A549 (cell line): ENCODE measurements around the gene HTRA2. TPM values are rescaled to one million over a fixed set of nuclear protein-coding genes. Genes with fewer than 3 reads are reported as not detected.

Experiments
- ATAC-seq, 2 experiments: fragments of 200-7000 bp in 1 of 2; fragments of >200 bp in 1 of 2; cut with Nextera tagmentation in 1 of 2; cut with Tn5 transposase in 1 of 2; 3 replicates each; pipeline versions ENCODE4 v1.8.0 to v1.9.1; 2018 to 2020; ENCODE audit warnings: mild to moderate bottlenecking in 1 of 2, moderate library complexity in 1 of 2
- CTCF ChIA-PET: fragments of 300-600 bp; sonication (Branson Sonifier 250); formaldehyde crosslinking; extraction: SDS; loops from one replicate; lab custom pipeline; 2021; ENCODE audit warnings: antibody characterized with exemption, inconsistent platforms; lab: Yijun Ruan, JAX
- POLR2A ChIA-PET: fragments of 350-600 bp; formaldehyde crosslinking; extraction: SDS; loops from one replicate; lab custom pipeline; 2021; ENCODE audit warnings: antibody characterized with exemption, inconsistent platforms; lab: Yijun Ruan, JAX
- DNase-seq, 2 experiments: peaks; one replicate each; pipeline versions ENCODE4 v3.0.0 to v3.0.0-alpha.2; 2011 to 2016; ENCODE audit warnings: low read depth in 1 of 2, low spot score in 1 of 2
- FAIRE-seq: peaks from 2 replicates; lab custom pipeline; 2011; peaks lifted over from hg19 to GRCh38; lab: Jason Lieb, UNC
- H3K27ac ChIP-seq, 2 experiments: fragments of >200 bp; sonication (Bioruptor Twin); formaldehyde crosslinking; 3 replicates each; pipeline ENCODE4 v1.5.1; 2016 to 2017
- H3K4me1 ChIP-seq: fragments of >200 bp; sonication (Bioruptor Twin); formaldehyde crosslinking; 3 replicates; pipeline ENCODE4 v1.6.1; 2016
- H3K4me2 ChIP-seq: fragments of >200 bp; sonication (Bioruptor Twin); formaldehyde crosslinking; 3 replicates; pipeline ENCODE4 v1.6.1; 2016
- H3K4me3 ChIP-seq: fragments of >200 bp; sonication (Bioruptor Twin); formaldehyde crosslinking; 3 replicates; pipeline ENCODE4 v1.5.1; 2016
- H3K9me3 ChIP-seq: fragments of >200 bp; sonication (Bioruptor Twin); formaldehyde crosslinking; 3 replicates; pipeline ENCODE4 v1.6.1; 2016
- BCL3 ChIP-seq: fragments of >200 bp; sonication (Bioruptor Twin); formaldehyde crosslinking; IDR thresholded peaks from 3 replicates; pipeline ENCODE4 v1.6.1; 2016
- BHLHE40 ChIP-seq: IDR thresholded peaks from 2 replicates; pipeline ENCODE4 v1.6.1; 2012; ENCODE audit warnings: low read depth, low read length, inconsistent platforms
- CHD2 ChIP-seq: fragments of 150-350 bp; IDR thresholded peaks from 2 replicates; pipeline ENCODE4 v1.6.1; 2014; ENCODE audit warnings: low read length; ENCODE audit not compliant: partially characterized antibody
- CHD4 ChIP-seq: fragments of 200-600 bp; sonication (generic); IDR thresholded peaks from 2 replicates; pipeline ENCODE4 v1.6.1; 2016; ENCODE audit warnings: antibody characterized with exemption, mild to moderate bottlenecking, borderline replicate concordance
- E2F6 ChIP-seq: IDR thresholded peaks from 2 replicates; pipeline ENCODE4 v1.6.1; 2012; ENCODE audit warnings: low read depth, borderline replicate concordance
- EHMT2 ChIP-seq: fragments of 200-600 bp; sonication (generic); IDR thresholded peaks from 2 replicates; pipeline ENCODE4 v1.6.1; 2016; ENCODE audit warnings: antibody characterized with exemption, low read depth, mild to moderate bottlenecking, moderate library complexity
- ELK1 ChIP-seq: fragments of 150-350 bp; IDR thresholded peaks from 2 replicates; pipeline ENCODE4 v1.6.1; 2014; ENCODE audit warnings: low read depth, mild to moderate bottlenecking, low read length
- FOXS1 ChIP-seq: fragments of 250-450 bp; sonication (Bioruptor Pico); IDR thresholded peaks from 2 replicates; pipeline ENCODE4 v1.5.0; 2020; ENCODE audit warnings: mild to moderate bottlenecking, moderate library complexity
- HDAC2 ChIP-seq: fragments of 200-600 bp; sonication (generic); IDR thresholded peaks from 2 replicates; pipeline ENCODE4 v1.6.1; 2016
- HOXB13 ChIP-seq: fragments of 250-450 bp; sonication (Bioruptor Pico); IDR thresholded peaks from 2 replicates; pipeline ENCODE4 v1.5.0; 2020; ENCODE audit warnings: low read depth, mild to moderate bottlenecking, moderate library complexity
- HOXB5 ChIP-seq: fragments of 250-450 bp; sonication (Bioruptor Pico); IDR thresholded peaks from 2 replicates; pipeline ENCODE4 v1.5.0; 2020; ENCODE audit warnings: mild to moderate bottlenecking, moderate library complexity
- MAZ ChIP-seq: fragments of 150-350 bp; IDR thresholded peaks from 2 replicates; pipeline ENCODE4 v1.6.1; 2014; ENCODE audit warnings: antibody characterized with exemption, low read depth, low read length, borderline replicate concordance
- NFE2L2 ChIP-seq: fragments of 150-350 bp; conservative IDR thresholded peaks from 2 replicates; pipeline ENCODE4 v1.6.1; 2014; ENCODE audit warnings: low read length
- NR3C1 ChIP-seq: fragments of >200 bp; sonication (Bioruptor Twin); formaldehyde crosslinking; IDR thresholded peaks from 3 replicates; pipeline ENCODE4 v1.6.1; 2017
- POLR2A ChIP-seq: IDR thresholded peaks from 2 replicates; pipeline ENCODE4 v1.6.1; 2012; ENCODE audit warnings: mild to moderate bottlenecking, low read length
- RARB ChIP-seq: fragments of 250-450 bp; sonication (Bioruptor Pico); IDR thresholded peaks from 2 replicates; pipeline ENCODE4 v1.8.0; 2021; ENCODE audit warnings: mild to moderate bottlenecking, moderate library complexity
- RFX5 ChIP-seq: fragments of 450-650 bp; IDR thresholded peaks from 2 replicates; pipeline ENCODE4 v1.7.1; 2014; ENCODE audit warnings: antibody characterized with exemption, mild to moderate bottlenecking, moderate library complexity
- WGBS: methylation state at CpG from one replicate; pipeline ENCODE4 v1.1.6; 2017; ENCODE audit errors: missing lambda C conversion rate; 5-methylcytosine and 5-hydroxymethylcytosine counted together
- polyA plus RNA-seq, 4 experiments: library from polyadenylated mRNA; depleted of rRNA in 3 of 4; stranded (reverse); fragments of >200 nt; fragmentation: RNase III in 1 of 4; extraction: RNeasy Plus Mini Kit Qiagen cat#74134 plus additional on column Dnase treatment in 1 of 4; gene quantifications; 2 replicates in 3 of 4; 3 replicates in 1 of 4; pipeline ENCODE4 v1.2.3, GENCODE V29; 2011 to 2017
- TF ChIP-seq, protein P1 (sequence below): IDR thresholded peaks from 2 replicates; pipeline ENCODE4 v1.6.1; 2012
- TF ChIP-seq, protein P2 (sequence below): fragments of 250-450 bp; sonication (Bioruptor Pico); IDR thresholded peaks from 2 replicates; pipeline ENCODE4 v1.5.0; 2021; ENCODE audit warnings: mild to moderate bottlenecking, moderate library complexity, borderline replicate concordance

Gene HTRA2
- polyA plus RNA-seq, 2 of the 4 experiments (the other 2 are of a cell fraction): 28.7 to 36.5 TPM

DNA sequence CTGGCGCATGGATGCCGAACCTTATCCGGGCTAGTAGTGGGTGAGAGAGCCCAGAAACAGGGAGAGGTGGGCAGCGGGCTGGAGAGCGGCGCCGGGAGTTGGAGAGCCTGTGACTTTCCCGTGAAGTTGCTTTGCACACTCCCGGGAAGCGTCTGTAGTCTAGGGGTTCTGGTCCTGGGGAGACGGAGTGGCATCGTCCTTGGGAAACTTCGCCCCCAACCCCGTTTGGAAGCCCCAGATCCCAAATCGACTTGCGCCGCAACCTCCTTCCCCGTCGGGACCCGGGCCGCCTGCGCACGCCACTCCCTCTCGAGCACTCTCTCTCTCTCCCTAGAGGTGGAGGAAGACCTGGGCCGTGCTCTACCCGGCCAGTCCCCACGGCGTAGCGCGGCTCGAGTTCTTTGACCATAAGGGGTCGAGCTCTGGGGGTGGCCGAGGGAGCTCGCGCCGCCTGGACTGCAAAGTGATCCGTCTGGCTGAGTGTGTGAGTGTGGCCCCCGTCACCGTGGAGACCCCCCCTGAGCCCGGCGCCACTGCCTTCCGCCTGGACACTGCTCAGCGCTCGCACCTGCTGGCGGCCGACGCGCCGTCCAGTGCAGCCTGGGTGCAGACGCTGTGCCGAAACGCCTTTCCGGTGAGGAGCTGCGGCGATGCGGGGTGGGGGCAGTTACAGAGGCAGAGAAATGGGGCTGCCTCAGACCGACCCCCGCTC, 25.2 kb downstream of the HTRA2 start:
- Histone ChIP-seq H3K4me2 (peak overlapping the region; percentile 76), H3K4me3 (peak overlapping the region; percentile 56), H3K27ac (peak overlapping the region; percentile 63 to 96; a peak in 5 of 6 replicates), H3K9me3 (no peaks in the 10 kb centered on the region), H3K4me1 (peaks cover 7% of the 10 kb centered on the region; the same call in 2 of the 3 replicates)
- ChIA-PET POLR2A (interaction anchor here (0.6 kb wide), 1 partner anchor 61 kb away, joined by 3 read pairs; no protein-coding TSS in a partner anchor), CTCF (interaction anchor here (1.1 to 8.6 kb wide), 3 partner anchors 13 to 32 kb away, joined by 4 to 63 read pairs (median 19); no protein-coding TSS in a partner anchor)
- DNase-seq (no peak), FAIRE-seq (no peak), ATAC-seq (0 out of 6 replicates have a peak, but pooled peaks of 1 of the 2 experiments have one; percentile 1)
- TF ChIP-seq POLR2A: 0 out of 2 replicates have a peak, but pooled peaks have one; percentile 10
- TF ChIP-seq, protein P1, sequence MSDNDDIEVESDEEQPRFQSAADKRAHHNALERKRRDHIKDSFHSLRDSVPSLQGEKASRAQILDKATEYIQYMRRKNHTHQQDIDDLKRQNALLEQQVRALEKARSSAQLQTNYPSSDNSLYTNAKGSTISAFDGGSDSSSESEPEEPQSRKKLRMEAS: no peak
- whole genome bisulfite sequencing: 89% methylated on average over 57 of the region's 58 CpGs

GRCh38 chr2:74555610-74556103, 25.9 kb downstream of the HTRA2 start:
- Histone ChIP-seq H3K9me3 (no peaks in the 10 kb centered on the region), H3K4me1 (peaks cover 6% of the 10 kb centered on the region; the same call in 2 of the 3 replicates), H3K4me3 (no peak overlapping the region), H3K27ac (no peak overlapping the region), H3K4me2 (no peak overlapping the region)
- ChIA-PET POLR2A (interaction anchor here (0.6 kb wide), 1 partner anchor 60 kb away, joined by 3 read pairs; no protein-coding TSS in a partner anchor), CTCF (interaction anchor here (1.1 to 8.6 kb wide), 4 partner anchors 11 to 32 kb away, joined by 4 to 63 read pairs (median 12); no protein-coding TSS in a partner anchor)
- FAIRE-seq: no peak
- no peak for ATAC-seq
- TF ChIP-seq NR3C1: no peak
- no peak for DNase-seq
- WGBS: 94% methylated on average over 16 of the region's 17 CpGs

DNA sequence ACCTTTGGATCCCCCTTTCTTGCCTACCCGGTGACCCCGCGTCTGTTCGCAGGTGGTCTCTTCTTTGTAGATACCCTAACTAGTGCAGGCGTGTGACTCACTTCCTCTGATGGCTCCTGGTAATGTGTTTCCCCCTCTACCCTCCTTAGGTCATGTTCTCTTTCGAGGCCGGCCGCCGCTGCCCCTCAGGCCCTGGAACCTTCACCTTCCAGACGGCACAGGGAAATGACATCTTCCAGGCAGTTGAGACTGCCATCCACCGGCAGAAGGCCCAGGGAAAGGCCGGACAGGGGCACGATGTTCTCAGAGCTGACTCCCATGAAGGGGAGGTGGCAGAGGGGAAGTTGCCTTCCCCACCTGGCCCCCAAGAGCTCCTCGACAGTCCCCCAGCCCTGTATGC, 26.4 kb downstream of the HTRA2 start:
- H3K4me2 ChIP-seq: no peak overlapping the region
- H3K4me1 ChIP-seq: peaks cover 6% of the 10 kb centered on the region; the same call in 2 of the 3 replicates

More for the DNA sequence above, 26.4 kb downstream of the HTRA2 start:
- Histone ChIP-seq H3K4me3 (no peak overlapping the region), H3K9me3 (no peaks in the 10 kb centered on the region)
- POLR2A ChIA-PET: no interaction called here
- ATAC-seq: no peak
- no peak for TF ChIP-seq BHLHE40
- TF ChIP-seq CHD2: no peak
- no peak for TF ChIP-seq RARB (CRISPR knock-in tag)
- no peak for TF ChIP-seq BCL3
- TF ChIP-seq CHD4: no peak
- no peak for TF ChIP-seq ELK1
- TF ChIP-seq FOXS1 (CRISPR knock-in tag): no peak
- TF ChIP-seq, protein P2, sequence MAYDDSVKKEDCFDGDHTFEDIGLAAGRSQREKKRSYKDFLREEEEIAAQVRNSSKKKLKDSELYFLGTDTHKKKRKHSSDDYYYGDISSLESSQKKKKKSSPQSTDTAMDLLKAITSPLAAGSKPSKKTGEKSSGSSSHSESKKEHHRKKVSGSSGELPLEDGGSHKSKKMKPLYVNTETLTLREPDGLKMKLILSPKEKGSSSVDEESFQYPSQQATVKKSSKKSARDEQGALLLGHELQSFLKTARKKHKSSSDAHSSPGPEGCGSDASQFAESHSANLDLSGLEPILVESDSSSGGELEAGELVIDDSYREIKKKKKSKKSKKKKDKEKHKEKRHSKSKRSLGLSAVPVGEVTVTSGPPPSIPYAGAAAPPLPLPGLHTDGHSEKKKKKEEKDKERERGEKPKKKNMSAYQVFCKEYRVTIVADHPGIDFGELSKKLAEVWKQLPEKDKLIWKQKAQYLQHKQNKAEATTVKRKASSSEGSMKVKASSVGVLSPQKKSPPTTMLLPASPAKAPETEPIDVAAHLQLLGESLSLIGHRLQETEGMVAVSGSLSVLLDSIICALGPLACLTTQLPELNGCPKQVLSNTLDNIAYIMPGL: no peak
- TF ChIP-seq HDAC2: no peak
- TF ChIP-seq EHMT2: no peak
- no peak for TF ChIP-seq MAZ
- no peak for TF ChIP-seq RFX5
- no peak for TF ChIP-seq HOXB13 (CRISPR knock-in tag)
- no peak for TF ChIP-seq E2F6
- TF ChIP-seq HOXB5: no peak
- no peak for TF ChIP-seq NFE2L2
- TF ChIP-seq, all 56 proteins: peak for 0
- WGBS: 90% methylated on average over 14 of the region's 14 CpGs
- DNase-seq (no peak), FAIRE-seq (no peak)
- CTCF ChIA-PET: interaction anchor here (1.1 to 8.6 kb wide), 4 partner anchors 11 to 31 kb away, joined by 4 to 63 read pairs (median 12); no protein-coding TSS in a partner anchor
- H3K27ac ChIP-seq: no peak overlapping the region
